NCI-H345 (cell line): ENCODE data around the gene DMPK.
"Not testable (repeated sequence)": the region's sequence is repeated elsewhere in the genome, so short reads cannot be mapped to it uniquely, and the experiment has no call there.

Experiments used
- DNase-seq: peaks from one replicate; lab custom pipeline; 2025; lab: John Stamatoyannopoulos, UW

The DMPK gene

GRCh38 chr19:45768984-45769782 is 13.1 kb downstream of the DMPK start, which contains the start of gene SIX5:
SIX5 (minus strand) TSS chr19:45769252; CDS start chr19:45768844, 408 bp downstream.
- DNase-seq: peak; percentile 94

- peak; percentile 13 for DNase-seq
These were observed 13.7 kb downstream of the DMPK start for GRCh38 chr19:45768655-45768983.

- DNase-seq: peak; percentile 13
These were observed 14.2 kb downstream of the DMPK start for GRCh38 chr19:45767881-45768654.

GRCh38 chr19:45767410-45767880 is 14.8 kb downstream of the DMPK start:
- DNase-seq: no peak

GRCh38 chr19:45766869-45767346 is 15.4 kb downstream of the DMPK start:
- DNase-seq: no peak

GRCh38 chr19:45766296-45766868 is 15.9 kb downstream of the DMPK start:
- DNase-seq: no peak

GRCh38 chr19:45765702-45766295 is 16.5 kb downstream of the DMPK start:
- DNase-seq: no peak

GRCh38 chr19:45764945-45765701 is 17.2 kb downstream of the DMPK start:
- no peak for DNase-seq

GRCh38 chr19:45764475-45764874 is 17.8 kb downstream of the DMPK start:
- no peak for DNase-seq

GRCh38 chr19:45763691-45764294 is 18.5 kb downstream of the DMPK start:
- no peak for DNase-seq

GRCh38 chr19:45762870-45763631 is 19.2 kb downstream of the DMPK start:
- DNase-seq: no peak

GRCh38 chr19:45761714-45762113 is 20.6 kb downstream of the DMPK start:
- no peak for DNase-seq

- DNase-seq: no peak
These were observed 23.4 kb downstream of the DMPK start for GRCh38 chr19:45758921-45759320.

GRCh38 chr19:45757695-45758094 is 24.6 kb downstream of the DMPK start:
- DNase-seq: no peak

GRCh38 chr19:45754323-45754722 is 28.0 kb downstream of the DMPK start:
- DNase-seq: no peak

- DNase-seq: no peak
These were observed 28.7 kb downstream of the DMPK start for GRCh38 chr19:45753548-45753947.

GRCh38 chr19:45752639-45753038 is 29.7 kb downstream of the DMPK start:
- DNase-seq: no peak

- not testable (repeated sequence) for DNase-seq
These were observed 30.8 kb downstream of the DMPK start for GRCh38 chr19:45751483-45751882.

- DNase-seq: no peak
These were observed 34.8 kb downstream of the DMPK start for GRCh38 chr19:45747513-45747912.

- no peak for DNase-seq
These were observed 35.4 kb downstream of the DMPK start for GRCh38 chr19:45746866-45747265.
